HepG2 (cell line): ENCODE results near the gene FN1. TPM values are rescaled to one million over a fixed set of nuclear protein-coding genes. Genes with fewer than 3 reads are reported as not detected.

Experiments used
- ATF7 ChIP-seq, 2 experiments: fragments of 450-650 bp in 1 of 2; sonication (generic) in 1 of 2; formaldehyde crosslinking in 1 of 2; IDR thresholded peaks; 2 replicates each; pipeline versions ENCODE4 v1.4.0 to v1.6.1; 2016 to 2020; ENCODE audit warnings: antibody characterized with exemption in 1 of 2, mild to moderate bottlenecking in 1 of 2, missing genetic modification reagents in 1 of 2
- CBFB ChIP-seq: sonication (generic); formaldehyde crosslinking; IDR thresholded peaks from 2 replicates; pipeline ENCODE4 v1.4.0; 2020; ENCODE audit warnings: missing genetic modification reagents
- EED ChIP-seq: sonication (generic); formaldehyde crosslinking; IDR thresholded peaks from 2 replicates; pipeline ENCODE4 v1.5.0; 2020; ENCODE audit warnings: mild to moderate bottlenecking, missing genetic modification reagents
- GMEB1 ChIP-seq: sonication (generic); formaldehyde crosslinking; IDR thresholded peaks from 2 replicates; pipeline ENCODE4 v1.5.1; 2020; ENCODE audit warnings: missing genetic modification reagents, mild to moderate bottlenecking, borderline replicate concordance
- HNF4A ChIP-seq: sonication (generic); formaldehyde crosslinking; IDR thresholded peaks from 2 replicates; pipeline ENCODE4 v1.4.0; 2020; ENCODE audit warnings: missing genetic modification reagents
- HOXA3 ChIP-seq: sonication (generic); formaldehyde crosslinking; IDR thresholded peaks from 2 replicates; pipeline ENCODE4 v1.5.0; 2020; ENCODE audit warnings: missing genetic modification reagents
- KDM3A ChIP-seq: IDR thresholded peaks from 2 replicates; pipeline ENCODE4 v1.6.1; 2018; ENCODE audit warnings: low read depth, missing compliant biosample characterization
- NFE2 ChIP-seq: sonication (generic); formaldehyde crosslinking; IDR thresholded peaks from 2 replicates; pipeline ENCODE4 v1.4.0; 2020; ENCODE audit warnings: missing genetic modification reagents
- NR2F6 ChIP-seq, 2 experiments: IDR thresholded peaks; 2 replicates each; pipeline ENCODE4 v1.6.1; 2016; ENCODE audit warnings: antibody characterized with exemption in 1 of 2, mild to moderate bottlenecking in 1 of 2
- PATZ1 ChIP-seq: sonication (generic); formaldehyde crosslinking; IDR thresholded peaks from 2 replicates; pipeline ENCODE4 v1.4.0; 2020; ENCODE audit warnings: missing genetic modification reagents
- REPIN1 ChIP-seq: sonication (generic); formaldehyde crosslinking; IDR thresholded peaks from 2 replicates; pipeline ENCODE4 v1.8.0; 2022; ENCODE audit warnings: missing genetic modification reagents, low read depth, mild to moderate bottlenecking, borderline replicate concordance
- RFX1 ChIP-seq: fragments of 450-650 bp; IDR thresholded peaks from 2 replicates; pipeline ENCODE4 v1.6.1; 2017
- SRSF4 ChIP-seq: fragments of 200-400 bp; formaldehyde crosslinking; IDR thresholded peaks from one replicate; pipeline ENCODE4 v1.6.1; 2018; ENCODE audit warnings: mild to moderate bottlenecking, low read depth, low read length, moderate library complexity; ENCODE audit not compliant: poor library complexity, severe bottlenecking
- ZNF317 ChIP-seq: sonication (generic); formaldehyde crosslinking; IDR thresholded peaks from 2 replicates; pipeline ENCODE4 v1.5.0; 2020; ENCODE audit warnings: mild to moderate bottlenecking, missing genetic modification reagents
- ZNF326 ChIP-seq: sonication (generic); formaldehyde crosslinking; IDR thresholded peaks from 2 replicates; pipeline ENCODE4 v1.4.0; 2020; ENCODE audit warnings: missing genetic modification reagents, borderline replicate concordance
- ZNF382 ChIP-seq: sonication (generic); formaldehyde crosslinking; IDR thresholded peaks from 2 replicates; pipeline ENCODE4 v1.5.0; 2020; ENCODE audit warnings: missing genetic modification reagents, mild to moderate bottlenecking, borderline replicate concordance
- ZNF430 ChIP-seq: sonication (generic); formaldehyde crosslinking; IDR thresholded peaks from 2 replicates; pipeline ENCODE4 v1.9.0; 2021; ENCODE audit warnings: mild to moderate bottlenecking, missing genetic modification reagents
- ZNF550 ChIP-seq: sonication (generic); formaldehyde crosslinking; IDR thresholded peaks from 2 replicates; pipeline ENCODE4 v1.4.0; 2020; ENCODE audit warnings: mild to moderate bottlenecking, missing genetic modification reagents, borderline replicate concordance
- ZNF569 ChIP-seq: sonication (generic); formaldehyde crosslinking; IDR thresholded peaks from 2 replicates; pipeline ENCODE4 v1.5.0; 2020; ENCODE audit warnings: mild to moderate bottlenecking, missing genetic modification reagents, moderate library complexity, borderline replicate concordance
- ZNF770 ChIP-seq: sonication (generic); formaldehyde crosslinking; IDR thresholded peaks from 2 replicates; pipeline ENCODE4 v1.5.0; 2020; ENCODE audit warnings: mild to moderate bottlenecking, missing genetic modification reagents
- ZNF782 ChIP-seq: sonication (generic); formaldehyde crosslinking; IDR thresholded peaks from 2 replicates; pipeline ENCODE4 v1.4.0; 2020; ENCODE audit warnings: missing genetic modification reagents, mild to moderate bottlenecking, borderline replicate concordance
- ZNF800 ChIP-seq: sonication (generic); formaldehyde crosslinking; IDR thresholded peaks from 2 replicates; pipeline ENCODE4 v1.4.0; 2020; ENCODE audit warnings: missing genetic modification reagents
- polyA plus RNA-seq, 8 experiments: library from polyadenylated mRNA; depleted of rRNA in 3 of 8; stranded (reverse) in 7 of 8; unstranded in 1 of 8; fragments of >200 nt; fragmentation: Illumina TruSeq in 4 of 8; extraction: Trizol in 4 of 8; gene quantifications; 2 replicates each; pipeline versions ENCODE4 v1.2.1 to v1.2.3, GENCODE V29; 2011 to 2016; ENCODE audit warnings: low read depth in 4 of 8, missing spikeins in 1 of 8, mixed read lengths in 1 of 8; ENCODE audit not compliant: insufficient read depth in 1 of 8
- total RNA-seq, 5 experiments: library from RNA; depleted of rRNA; stranded (reverse); fragments of >200 nt; fragmentation: Illumina TruSeq; extraction: Trizol; gene quantifications; 2 replicates each; pipeline ENCODE4 v1.2.3, GENCODE V29; 2016; ENCODE audit warnings: low read depth in 1 of 5

Gene FN1
- total and polyA plus RNA-seq, 2 of the 13 experiments (the other 11 are each of a cell fraction or from before 2014, with no cell fraction given): 1,847 to 6,471 TPM

GRCh38 chr2:215425021-215425782 lies 10.7 kb downstream of the FN1 start (continued):
- TF ChIP-seq GMEB1 (no peak), HNF4A (CRISPR knock-in tag) (no peak), ZNF382 (CRISPR knock-in tag) (no peak), HOXA3 (CRISPR knock-in tag) (no peak), ATF7 (IDR thresholded peaks at IDR 0.05) (no peak), ATF7 (CRISPR knock-in tag; IDR thresholded peaks at IDR 0.05) (no peak), ZNF782 (CRISPR knock-in tag) (no peak), CBFB (CRISPR knock-in tag) (0 out of 2 replicates have a peak, but pooled peaks have one; percentile 3), ZNF317 (CRISPR knock-in tag) (no peak), SRSF4 (peak; percentile 44), ZNF430 (CRISPR knock-in tag) (peak; percentile 37; the same call in 1 of the 2 replicates), ZNF770 (no peak), NFE2 (CRISPR knock-in tag) (no peak), RFX1 (no peak), EED (no peak), KDM3A (CRISPR knock-in tag) (no peak), ZNF326 (peak; percentile 96), NR2F6 (IDR thresholded peaks at IDR 0.05) (no peak), NR2F6 (CRISPR knock-in tag; IDR thresholded peaks at IDR 0.05) (no peak), ZNF550 (CRISPR knock-in tag) (no peak), ZNF800 (peak; percentile 47; the same call in 1 of the 2 replicates), REPIN1 (CRISPR knock-in tag) (no peak), PATZ1 (CRISPR knock-in tag) (0 out of 2 replicates have a peak, but pooled peaks have one; percentile 20), ZNF569 (CRISPR knock-in tag) (no peak)
